Measurements from ENCODE around the gene SH3YL1.

The SH3YL1 gene

DNA sequence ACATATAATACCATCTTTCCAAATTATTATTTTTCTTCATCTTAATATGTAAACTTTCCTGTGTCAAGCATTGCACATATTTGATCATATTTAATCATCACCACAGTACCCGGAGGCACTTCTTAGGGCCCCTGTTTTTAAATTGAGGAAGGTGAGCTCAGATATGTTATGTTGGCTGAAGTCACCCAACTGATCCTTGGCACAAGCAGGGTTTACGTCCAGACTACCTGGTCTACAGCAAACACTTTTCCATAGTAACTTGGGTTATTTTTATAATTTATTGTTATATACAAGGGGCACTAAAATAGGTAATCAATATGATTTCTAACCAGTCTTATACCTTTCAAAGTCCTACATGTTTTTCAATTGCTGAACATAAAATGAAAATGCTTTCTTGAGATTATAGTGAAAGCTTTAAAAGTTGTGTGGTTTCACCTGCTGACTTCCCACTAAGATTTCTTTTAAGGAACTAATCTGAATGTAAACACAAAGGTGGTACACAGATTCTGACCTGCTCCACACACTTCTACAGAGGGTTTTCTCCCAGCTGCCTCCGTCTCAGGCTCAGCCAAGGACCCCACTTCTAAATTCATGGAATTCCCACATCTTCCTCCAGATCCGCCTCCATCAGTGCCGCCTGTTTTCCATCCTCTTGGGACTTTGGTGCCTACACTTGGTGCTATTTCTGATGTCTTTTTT, 52.2 kb downstream of the SH3YL1 start:
- DNase-seq, result no peak

DNA sequence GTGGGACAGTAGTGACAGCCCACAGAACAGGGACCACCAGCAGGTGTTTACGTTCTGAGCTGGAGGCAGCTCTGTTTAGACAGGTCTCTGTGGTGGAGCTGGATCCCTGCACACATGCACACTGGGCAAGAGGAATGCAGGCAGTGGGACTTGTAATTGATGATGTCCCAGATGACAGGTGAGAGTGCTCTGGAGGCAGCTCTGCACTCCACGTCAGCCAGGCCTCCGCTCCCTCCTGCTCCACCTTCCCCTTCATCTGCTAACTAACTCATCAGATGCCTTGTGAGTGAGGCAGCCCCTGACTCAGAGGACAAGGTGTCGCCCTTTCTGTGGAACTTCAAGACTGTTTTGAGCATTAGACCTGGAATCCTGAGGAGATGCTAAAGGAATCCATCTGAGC, 53.2 kb downstream of the SH3YL1 start:
- DNase-seq, result no peak

DNA sequence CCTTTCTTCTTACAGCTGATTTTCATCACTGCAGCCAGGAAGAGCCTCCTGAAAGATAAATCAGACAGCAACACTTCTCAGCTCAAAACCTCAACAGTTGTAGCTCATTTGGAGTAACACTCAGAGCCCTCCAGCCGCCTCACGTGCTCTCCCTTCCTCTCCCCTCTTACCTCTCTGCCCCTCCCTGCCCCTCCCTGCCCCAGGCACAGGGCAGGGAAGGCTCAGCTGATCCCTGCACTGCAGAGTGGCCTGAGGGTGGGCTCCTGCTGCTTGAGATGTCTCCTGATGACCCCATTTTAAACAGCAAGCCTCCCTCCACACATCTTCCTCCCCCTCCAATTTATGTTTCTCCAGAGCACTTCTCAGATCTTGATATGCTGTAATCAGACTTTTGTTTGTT, 54.4 kb downstream of the SH3YL1 start:
- no peak for DNase-seq

DNA sequence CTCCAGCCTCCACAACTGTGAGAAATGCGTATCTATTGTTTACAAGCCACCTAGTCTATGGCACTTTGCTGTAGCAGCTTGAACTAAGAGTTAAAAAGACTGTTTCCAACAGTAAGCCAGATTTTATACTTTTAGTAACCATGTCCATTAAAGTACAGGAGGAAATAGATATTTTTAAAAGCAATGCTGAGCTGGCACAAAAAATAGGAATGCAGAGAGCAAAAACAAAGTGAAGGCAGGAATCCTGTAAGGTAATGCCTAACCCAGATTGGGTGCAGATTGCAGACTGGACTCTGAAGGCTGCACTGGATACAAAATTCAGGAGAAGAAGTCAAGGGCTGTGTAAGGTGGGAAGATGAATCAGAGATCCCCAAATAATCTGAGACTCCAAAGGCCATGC, 55.5 kb downstream of the SH3YL1 start:
- no peak for DNase-seq

DNA sequence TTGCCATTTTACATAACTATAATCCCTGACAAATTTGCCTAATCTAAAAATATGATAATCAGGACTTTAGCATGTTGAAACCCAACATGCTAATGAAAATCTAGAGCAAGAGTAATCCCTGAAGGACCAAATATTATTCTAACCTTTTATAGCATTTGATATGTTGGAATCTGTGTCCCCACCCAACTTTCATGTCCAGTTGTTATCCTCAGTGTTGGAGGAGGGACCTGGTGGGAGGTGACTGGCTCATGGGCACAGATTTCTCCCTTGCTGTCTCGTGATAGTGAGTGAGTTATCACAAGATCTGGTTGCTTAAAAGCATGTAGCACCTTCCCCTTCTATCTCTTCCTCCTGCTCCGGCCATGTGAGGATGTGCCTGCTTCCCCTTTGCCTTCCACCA, 59.8 kb downstream of the SH3YL1 start:
- DNase-seq, result no peak

DNA sequence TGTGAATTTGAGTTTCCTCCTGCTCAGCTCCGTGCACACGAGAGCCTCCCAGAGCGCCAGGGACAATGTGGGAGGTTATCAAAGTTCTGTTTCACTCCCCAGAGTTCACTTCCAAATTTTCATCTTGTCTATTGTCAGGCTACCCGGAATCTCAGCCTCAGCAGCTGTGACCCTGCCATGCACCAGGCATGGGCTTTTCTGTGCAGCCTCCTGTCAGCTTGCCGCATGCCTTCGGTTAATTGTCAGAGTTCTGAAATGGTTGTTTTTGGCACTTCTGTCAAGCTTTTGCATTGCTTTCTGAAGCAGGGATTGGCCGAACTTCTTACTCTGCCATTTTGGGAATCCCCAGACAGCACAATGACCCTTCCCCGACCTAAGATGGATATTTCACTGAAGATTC, 60.4 kb downstream of the SH3YL1 start:
- DNase-seq, result no peak

DNA sequence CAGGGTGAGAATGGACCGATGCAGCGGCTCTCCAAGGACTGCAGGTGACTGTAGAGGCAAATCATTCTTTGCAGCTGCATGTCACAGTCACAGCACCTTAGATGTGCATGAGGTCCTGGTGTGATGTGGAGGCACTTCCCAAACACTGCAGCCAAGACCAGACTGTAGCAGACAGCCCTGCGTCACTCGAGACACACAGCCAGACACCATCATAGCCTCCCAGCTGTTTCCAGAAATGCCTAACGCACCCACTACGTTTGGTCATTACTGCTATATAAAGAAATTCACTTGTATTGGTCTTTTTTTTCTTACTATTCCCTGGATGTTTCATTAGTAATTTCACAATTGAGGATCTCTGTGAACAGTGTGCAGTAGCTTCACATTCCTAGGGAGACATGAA, 60.9 kb downstream of the SH3YL1 start:
- DNase-seq, result no peak

DNA sequence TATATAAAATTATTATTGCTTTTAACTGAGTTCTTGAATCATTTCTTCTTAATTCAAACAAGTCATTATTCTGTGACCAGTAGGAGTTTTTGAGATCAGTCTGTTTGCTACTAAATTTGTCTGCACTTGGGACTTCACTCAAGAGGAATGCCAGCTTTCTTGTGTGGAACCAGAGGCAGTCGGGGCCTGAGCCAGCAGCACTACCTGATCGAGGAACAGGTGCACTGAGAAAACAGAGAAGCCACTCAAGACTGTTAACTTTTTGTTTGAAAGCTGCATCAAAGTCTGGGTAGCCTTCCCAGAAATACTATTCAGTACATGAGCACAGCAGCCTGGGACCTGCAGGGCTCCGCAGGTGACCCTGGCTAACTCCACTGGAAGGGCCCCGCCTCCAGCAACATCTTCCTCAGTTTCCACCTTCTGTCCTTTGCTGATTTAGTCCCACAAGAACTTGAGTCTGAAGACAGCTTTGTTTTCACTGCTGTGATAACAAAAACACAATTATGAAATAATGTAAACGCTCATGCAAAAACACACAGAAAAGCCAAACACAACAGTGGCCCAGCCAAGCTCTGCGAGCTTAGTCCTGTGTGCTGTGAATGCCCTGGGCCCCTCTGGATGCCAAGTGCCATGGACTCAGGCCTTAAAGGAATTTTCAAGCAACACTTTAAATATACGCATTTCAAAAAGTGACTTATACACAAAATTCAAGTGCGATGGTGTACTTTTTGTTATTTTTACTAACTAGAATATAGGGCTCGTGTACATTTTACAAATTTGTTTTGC, 62.0 kb downstream of the SH3YL1 start:
- DNase-seq, result no peak

DNA sequence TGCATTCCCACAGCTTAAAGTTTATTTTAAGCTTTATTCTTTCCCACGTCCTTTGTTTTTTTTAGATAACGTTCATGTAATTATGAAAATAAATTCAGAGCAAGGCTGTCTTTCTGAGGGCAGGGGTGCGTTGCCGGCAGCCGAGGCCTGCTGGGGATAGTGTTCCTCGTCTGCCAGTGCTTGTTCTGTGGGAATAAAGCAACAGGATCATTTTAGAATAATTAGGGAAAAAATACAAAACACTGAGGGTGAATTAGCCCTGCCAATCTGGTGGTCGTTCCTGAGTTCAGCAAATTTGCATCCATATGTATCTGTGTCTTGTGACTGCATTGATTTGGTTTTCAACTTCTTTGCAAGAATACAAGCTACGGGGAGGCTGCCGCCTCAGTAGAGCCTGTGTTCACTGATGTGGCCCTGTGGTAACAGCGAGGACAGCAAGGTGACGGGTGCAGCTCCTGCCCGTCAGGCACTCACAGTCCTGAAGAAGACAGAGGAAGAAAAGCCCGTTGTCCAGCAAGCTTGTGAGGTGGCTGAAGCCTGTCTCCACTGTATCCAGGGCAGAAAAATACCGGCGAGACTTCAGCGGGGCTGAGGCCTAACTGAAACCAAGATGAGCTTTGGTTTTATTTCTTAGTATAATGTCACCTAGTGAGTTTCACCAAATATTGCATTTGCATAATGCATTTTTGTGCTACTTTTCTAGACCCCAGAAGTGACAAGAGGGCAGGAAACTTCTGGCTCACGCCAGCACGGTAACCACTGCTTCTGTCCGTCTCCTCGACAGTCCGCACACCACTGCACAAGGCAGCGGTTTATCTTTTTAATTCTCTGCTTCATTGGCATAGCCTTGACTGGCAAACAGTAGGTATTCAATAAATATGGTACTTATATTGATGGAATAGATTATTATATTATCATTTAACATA, 64.5 kb downstream of the SH3YL1 start:
- no peak for DNase-seq

DNA sequence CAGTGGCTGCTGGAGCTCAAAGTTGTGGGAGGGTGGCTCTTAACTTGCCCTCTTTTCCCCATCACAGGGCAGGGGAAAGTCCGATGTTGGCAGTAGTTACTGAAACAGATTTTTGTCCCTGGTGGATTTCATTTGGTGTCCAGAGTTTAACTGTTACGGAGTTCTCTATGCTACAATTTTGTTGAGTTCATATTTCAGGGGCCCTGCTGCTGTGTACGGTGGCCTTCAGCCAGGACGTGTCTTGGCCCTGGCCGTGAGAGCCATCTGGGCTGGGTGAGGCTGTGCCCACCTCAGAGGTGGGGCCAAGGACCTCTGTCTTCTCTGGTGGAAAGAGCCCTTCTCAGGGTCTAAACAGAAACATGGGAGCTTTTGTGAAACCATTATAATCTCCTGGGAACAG, 67.4 kb downstream of the SH3YL1 start:
- DNase-seq, result no peak

DNA sequence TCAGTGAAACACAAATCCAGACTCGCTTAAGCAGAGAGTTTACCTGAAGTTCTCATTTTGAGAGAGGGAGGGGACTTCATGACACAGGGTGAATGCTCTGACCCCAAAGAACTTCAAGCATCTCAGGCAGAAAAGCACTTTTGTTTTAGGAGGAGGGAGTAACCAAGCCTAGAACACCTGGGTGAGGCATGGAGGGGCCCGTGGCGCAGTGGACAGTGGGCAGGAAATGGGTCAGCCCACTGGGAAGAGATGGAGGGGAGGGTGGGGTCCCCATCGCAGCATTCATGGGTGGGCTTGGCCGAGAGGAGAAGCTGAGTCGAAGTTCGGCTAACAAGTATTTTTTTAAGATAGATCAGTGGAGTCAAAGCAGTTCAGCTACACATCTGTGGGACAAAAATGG, 67.9 kb downstream of the SH3YL1 start:
- no peak for DNase-seq

DNA sequence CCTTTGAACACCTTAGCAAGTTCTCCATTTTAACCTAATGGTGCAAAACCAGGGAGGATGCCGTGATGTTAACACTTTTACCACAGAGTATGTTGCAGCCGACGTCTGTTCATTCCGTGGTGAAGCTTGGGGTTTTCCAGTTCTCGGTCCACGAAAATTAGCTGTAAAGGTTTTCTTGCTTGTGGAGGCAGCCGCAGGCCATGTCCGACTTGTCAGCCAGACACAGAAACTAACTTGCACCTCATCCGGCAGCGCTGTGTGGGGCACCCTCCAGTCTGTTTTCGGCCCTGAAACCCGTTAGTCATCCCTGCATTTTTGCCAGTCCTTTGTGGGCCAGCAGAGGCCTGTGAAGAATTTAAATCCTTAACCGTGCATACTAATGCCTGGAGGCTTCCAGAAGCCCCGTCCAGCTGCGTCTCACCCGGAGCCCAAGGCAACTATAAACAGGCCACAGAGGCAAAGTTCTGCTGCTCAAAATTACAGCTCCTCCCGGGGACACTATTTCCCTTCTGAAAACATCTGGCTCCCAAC, 70.6 kb downstream of the SH3YL1 start:
- DNase-seq, result no peak

DNA sequence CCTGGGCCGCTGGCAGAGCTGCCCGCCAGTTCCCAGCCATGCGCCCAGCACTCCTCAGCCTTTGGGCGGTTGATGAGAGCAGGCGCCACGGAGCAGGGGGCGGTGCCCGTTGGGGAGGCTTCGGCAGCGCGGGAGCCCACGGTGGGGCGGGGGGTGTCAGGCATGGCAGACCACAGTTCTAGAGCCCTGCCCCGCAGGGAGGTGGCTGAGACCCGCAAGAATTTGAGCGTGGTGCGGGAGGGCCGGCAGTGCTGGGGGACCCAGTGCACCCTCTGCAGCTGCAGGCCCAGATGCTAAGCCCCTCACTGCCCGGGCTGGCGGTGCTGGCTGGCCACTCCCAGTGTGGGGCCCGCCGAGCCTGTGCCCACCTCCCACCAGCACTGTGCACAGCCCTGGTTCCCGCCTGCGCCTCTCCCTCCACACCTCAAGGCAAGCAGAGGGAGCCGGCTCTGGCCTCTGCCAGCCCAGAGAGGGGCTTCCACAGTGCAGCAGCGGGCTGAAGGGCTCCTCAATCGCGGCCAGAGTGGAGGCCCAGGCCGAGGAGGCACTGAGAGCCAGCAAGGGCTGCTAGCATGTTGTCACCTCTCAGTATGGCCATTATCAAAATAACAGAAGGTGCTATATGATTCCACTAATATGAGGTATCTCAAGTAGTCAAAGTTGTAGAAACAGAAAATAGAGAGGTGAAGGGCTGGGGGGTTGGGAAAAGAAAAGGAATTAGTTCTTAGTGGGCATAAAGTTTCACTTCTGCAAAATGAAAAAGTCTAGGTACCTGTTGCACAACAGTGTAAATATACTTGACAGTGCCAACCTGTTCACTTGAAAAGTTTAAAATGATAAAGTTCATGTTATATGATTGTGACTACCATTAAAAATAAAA, 72.3 kb downstream of the SH3YL1 start:
- no peak for DNase-seq

DNA sequence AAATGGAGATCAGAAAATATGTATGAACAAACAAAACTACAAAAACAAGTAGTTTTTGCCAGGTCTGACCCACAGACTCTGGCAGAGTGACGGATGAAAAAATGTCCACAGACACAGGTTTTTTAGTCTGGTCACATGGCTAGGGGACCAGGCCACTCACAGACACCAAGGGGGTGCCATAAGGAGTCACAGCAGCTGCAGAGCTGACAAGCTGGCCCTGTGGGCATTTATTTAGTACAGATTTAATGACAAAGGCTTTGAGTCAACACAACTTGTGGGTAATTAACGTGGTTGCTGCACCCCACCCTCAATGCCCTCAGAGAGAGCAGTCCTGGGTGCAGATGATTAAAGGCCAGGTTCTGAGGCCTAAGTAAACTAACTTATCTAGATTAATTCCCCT, 76.0 kb downstream of the SH3YL1 start:
- DNase-seq, result no peak

DNA sequence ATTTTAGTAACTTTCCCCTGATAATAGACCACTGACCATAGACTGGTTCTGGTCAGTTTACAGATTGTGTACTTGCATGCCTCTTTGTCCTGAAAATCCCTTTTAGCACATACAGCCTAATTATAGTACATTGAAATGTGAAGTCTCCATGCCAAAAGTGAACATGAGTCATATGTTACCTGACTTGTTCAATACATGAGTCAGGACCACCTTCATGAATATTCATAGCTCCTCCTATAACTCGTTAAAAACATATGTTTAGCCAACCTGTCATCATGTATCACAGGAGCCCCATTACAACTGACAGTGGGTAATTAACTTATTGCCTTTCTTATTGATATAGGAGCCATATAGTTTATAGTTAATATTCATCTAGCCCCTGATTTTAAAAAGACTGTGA, 78.6 kb downstream of the SH3YL1 start:
- no peak for DNase-seq

DNA sequence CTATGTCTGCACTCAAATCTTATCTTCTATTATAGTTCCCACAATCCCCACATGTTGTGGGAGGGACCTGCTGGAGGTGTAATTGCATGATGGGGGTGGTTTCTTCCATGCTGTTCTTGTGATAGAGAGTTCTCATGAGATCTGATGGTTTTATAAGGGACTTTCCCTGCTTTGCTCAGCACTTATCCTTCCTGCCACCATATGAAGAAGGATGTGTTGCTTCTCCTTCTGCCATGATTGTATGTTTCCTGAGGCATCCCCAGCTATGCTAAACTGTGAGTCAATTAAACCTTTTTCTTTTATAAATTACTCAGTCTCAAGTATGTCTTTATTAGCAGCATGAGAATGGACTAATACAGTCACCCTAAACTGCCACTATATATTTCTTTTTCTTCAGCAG, 79.1 kb downstream of the SH3YL1 start:
- no peak for DNase-seq

DNA sequence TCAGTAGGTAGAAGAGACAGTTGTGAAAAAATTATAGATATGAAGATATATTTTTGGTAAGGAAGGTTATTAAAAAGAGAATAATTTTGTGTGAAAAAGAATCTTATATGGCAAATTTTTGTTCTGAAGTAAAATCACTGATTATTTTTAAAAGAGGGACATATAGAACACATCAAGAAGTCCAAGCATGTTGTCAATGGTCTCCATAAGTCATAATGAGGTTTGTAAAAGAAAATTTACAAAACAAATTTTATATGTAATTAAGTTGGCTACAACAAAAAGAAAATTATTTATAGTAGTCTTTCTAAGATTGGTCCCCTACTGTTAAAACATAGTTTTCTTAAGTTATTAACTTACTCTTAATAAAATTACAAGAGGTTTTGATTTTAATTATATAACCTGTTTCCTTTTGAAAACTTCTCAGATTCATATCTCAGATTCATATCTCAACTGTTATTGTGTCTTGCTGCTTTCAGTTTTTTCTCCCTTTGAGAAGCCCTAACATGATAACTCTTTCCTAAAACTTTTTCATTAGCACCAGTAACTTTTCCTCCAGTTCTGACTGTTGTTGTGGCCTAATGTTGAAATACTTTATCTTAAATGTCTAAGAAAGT, 81.2 kb downstream of the SH3YL1 start:
- DNase-seq, result no peak

DNA sequence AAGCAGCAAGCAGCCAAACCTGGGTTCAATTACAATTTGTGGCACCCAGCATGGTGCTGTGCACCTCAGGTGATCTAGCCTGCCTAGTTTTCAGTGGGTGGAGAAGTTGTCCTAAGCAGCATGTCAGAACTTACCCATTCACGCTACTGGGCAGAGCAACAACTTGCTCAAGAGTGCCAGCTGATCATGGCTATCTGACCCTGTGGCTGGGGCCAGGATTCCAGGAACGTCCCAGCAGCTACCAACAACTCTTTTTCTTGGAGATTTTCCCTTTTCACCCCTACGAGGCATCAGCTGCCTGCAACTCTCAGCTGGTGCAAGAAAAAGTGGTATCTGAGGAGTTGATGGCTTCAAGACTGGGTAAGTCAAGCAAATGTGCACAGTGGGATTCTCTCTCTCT, 83.5 kb downstream of the SH3YL1 start:
- no peak for DNase-seq

DNA sequence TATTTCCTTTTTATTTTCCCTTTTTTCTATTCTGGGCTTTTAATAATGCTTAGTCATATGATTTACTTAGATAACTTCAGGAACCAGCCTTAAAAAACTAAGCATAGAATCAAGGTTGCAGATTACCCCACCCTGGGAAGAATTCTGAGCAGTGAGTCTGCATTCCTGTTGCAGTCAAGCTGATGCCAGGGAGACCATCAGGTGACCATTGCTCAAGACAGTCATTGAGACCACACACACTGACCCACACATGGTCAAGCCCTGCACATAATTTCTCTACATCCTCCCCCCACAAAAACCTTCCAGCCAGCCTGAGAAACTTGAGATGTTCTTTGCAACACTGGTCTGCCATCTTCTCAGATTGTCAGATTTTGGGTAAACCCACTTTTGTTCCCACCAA, 83.9 kb downstream of the SH3YL1 start:
- no peak for DNase-seq

DNA sequence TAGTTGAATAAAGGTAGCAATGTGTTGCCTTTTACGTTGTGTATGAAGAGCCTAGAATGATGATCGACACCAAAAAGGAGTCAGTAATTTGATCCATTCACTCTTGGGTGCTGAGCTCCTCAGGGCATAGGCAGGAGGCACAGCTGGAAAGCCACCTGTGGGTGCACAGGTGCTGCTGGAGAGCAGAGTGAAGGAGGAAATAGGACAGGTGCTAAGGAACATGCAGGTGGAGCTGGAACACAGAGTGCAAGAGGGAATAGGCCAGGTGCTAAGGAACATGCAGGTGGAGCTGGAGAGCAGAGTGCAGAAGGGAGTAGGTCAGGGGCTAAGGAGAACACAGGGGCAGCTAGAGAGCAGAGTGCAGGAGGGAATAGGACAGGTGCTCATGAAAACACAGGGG, 86.1 kb downstream of the SH3YL1 start:
- no peak for DNase-seq

DNA sequence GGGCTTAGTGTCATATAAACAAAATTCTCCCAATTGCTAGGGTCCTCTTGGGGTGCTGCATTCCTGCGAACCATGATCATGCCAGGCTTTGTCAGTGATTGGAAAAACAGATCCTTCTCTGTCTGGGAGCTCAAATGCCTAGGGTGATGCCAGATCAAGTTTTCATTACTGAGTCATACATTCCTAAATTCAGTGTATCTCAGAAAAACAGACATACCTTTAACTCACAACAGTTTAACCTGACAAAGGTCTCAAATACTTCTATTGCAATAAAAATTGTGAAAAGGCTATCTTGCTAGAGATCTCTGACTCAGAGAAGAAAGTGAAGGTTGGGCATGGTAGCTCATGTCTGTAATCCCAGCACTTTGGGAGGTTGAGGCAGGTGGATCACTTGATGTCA, 86.9 kb downstream of the SH3YL1 start:
- no peak for DNase-seq

Data from amniotic stem cell (primary cell).